ENCODE data around the gene FLT3LG.
"Not testable (repeated sequence)": the region's sequence is repeated elsewhere in the genome, so short reads cannot be mapped to it uniquely, and the experiment has no call there.

FLT3LG gene

DNA sequence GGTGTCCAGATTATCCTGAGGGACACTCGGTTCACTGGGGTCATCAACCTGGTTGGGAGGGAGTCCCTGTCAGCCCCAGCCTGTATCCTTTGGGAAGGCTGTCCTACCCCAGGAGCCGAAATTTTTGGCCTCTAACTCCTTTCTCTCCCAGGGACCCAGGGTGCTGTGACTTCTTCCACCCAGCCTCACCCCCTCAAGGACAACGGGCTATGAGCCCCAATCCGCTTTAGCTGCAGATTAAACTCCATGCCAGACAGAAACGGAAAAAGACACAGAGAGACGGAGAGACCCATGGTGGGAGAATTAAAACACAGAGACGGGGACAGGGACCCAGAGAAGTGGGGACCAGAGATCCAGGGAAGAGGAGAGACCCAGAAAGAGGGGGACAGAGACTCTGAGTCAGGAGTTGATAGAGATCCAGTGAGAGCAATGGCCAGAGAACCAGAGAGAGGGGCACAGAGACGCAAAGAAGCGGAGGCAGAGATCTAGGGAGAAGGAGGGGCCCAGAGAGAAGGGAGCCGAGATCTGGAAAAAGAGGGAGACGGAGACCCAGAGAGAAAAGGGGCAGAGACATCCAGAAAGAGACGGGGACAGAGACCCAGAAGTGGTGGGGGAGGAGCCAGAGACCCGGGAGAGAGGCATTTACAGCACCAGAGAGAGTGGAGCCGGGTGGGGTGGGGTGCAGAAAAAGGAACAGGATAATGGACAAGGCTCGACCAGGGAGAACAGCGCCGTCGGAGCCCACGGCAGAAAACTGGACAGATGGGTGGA, 33.4 kb upstream of the FLT3LG start:
- DNase-seq (ENCODE audit: insufficient read length, low spot score): no peak

DNA sequence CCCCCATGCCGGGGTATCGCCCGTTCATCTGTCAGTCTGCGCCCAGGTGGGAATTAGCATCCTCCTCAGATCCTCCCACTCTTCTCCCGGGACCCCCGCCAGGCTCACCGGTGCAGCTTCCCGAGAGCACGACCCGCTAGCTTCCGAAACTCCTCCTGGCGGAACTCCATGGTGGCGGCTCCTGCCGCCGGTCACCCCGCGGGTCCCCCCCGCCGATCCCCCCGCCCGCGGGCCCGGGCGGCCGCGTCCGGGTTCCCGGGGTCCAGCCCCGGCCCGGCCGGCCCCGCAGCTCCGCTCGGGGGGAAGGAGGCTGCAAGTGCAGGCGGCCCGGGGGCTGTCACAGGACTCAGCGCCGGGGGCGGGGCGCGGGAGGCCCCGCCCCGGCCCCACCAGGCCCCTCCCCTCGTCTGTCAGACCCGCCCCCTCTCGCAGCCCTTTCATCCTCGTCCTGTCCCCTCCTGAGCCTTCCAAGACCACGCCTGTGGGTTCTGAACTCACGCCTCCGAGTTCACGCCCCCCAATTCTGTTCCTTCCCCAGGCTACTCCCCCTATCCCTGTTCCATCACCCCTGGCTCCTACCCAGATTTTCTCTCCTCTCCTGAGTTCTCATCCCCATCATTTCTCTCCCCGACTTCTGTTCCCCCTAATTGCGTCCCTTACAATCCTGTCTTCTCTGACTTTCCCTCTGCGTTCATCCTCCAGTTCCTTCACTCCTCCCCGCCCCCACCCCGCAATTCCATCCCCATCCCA, 32.6 kb upstream of the FLT3LG start, which contains the start of gene SLC17A7:
SLC17A7 (minus strand) TSS at position 318 of the 750 bp plus-strand sequence; CDS start at position 170, 148 bp downstream.
- peak; percentile 43 for DNase-seq (ENCODE audit: insufficient read length, low spot score)
- FAIRE-seq: no peak

More for the DNA sequence above, 33.4 kb upstream of the FLT3LG start:
- no peak for FAIRE-seq

DNA sequence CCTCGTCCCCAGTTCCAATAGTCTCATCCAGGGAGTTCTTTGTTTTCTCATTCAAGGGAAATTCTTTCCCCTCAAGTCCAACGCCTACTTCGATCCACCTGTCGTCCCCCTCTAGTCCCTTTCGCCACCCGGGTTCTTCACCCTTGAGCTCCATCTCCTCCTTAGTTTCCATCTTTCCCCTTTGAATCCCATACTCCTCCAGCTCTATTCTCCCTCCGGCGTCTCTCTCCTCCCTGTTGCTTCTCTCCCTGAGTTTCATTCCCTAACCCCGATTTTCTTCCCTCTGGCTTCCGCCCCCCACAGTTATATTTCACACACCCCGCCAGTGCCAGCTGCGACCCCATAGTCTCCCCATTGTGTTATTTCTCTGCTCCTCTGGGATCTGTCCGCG, 32.1 kb upstream of the FLT3LG start:
- FAIRE-seq (no peak), DNase-seq (ENCODE audit: insufficient read length, low spot score) (no peak)

DNA sequence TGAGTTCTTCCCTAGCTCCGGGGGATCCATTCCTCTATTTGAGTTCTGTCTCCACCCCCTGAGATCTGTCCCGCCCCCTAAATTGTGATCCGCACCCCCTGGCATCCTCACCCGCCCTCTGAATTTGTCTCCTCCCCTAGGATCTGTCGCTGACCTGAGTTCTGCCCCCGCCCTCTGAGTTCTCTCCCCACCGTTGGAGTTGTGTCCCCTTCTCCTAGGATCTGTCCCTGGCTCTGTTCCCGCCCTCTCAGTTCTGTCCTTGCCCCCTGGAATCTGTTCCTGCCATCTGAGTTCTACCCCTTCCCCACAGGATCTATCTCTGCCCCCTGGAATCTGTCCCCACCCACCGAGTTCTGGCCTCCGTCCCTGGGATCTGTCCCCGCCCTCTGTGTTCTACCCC, 31.7 kb upstream of the FLT3LG start:
- DNase-seq (ENCODE audit: insufficient read length, low spot score): no peak
- FAIRE-seq: no peak

DNA sequence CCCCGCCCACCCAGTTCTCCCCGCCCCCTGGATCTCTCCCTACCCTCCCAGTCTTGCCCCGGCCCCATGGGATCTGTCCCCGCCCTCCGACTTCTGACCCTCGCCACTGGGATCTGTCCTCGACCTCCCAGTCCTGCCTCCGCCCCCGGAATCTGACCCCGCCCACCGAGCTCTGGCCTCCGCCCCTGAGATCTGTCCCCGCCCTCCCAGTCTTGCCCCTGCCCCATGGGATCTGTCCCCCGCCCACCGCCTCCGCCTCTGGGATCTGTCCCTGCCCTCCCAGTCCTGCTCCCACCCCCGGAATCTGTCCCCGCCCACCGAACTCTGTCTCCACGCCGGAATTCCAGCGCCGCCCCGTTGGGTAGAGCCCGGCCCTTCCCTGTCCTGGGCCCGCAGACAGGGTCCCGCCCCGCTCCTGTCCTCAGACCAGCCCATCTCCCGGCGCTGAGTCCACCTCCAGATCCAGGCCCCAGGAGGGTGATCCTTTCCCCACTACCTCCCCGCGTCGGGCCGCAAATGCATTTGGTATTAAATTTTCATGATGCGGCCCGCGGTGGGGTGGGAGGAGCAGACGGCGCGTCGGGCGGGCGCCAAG, 31.1 kb upstream of the FLT3LG start:
- peak; percentile 80 for FAIRE-seq
- DNase-seq (ENCODE audit: insufficient read length, low spot score): peak; percentile 85

DNA sequence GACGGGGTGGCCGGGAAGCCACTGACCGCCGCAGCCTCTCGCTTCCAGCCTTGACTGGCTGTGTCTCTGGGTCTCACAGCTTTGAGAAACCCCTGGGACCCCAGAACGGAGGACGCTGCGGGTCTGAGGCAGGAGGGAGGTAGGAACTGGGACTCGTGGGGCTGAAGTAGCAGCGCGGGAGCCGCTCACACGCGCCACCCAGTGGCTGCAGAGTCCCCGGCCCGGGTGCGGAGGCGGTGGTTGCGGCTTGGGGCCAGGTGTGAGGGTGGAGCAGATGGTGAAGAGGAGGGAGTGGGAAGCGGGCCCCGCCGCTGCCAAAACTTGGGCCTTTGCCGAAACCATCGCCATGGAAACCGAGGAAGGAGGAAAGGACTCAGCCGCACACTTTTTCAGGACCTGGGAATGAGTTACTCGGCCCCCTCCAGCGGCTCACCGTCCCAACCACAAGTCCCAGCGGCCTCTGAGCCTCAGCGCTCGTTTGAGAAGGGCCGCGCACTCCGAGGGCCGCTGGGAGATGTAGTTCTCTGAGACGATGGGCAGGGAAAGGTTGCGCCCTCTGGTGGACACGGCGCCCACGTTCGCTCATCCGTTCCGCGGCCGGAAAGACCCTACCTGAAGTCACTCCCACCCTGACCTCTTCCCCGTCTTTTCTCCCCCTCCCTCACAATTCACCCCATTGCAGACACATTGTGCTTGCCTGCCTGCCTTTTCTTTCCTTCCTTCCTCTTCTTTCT, 30.5 kb upstream of the FLT3LG start:
- peak; percentile 95 for FAIRE-seq
- peak; percentile 89 for DNase-seq (ENCODE audit: insufficient read length, low spot score)

DNA sequence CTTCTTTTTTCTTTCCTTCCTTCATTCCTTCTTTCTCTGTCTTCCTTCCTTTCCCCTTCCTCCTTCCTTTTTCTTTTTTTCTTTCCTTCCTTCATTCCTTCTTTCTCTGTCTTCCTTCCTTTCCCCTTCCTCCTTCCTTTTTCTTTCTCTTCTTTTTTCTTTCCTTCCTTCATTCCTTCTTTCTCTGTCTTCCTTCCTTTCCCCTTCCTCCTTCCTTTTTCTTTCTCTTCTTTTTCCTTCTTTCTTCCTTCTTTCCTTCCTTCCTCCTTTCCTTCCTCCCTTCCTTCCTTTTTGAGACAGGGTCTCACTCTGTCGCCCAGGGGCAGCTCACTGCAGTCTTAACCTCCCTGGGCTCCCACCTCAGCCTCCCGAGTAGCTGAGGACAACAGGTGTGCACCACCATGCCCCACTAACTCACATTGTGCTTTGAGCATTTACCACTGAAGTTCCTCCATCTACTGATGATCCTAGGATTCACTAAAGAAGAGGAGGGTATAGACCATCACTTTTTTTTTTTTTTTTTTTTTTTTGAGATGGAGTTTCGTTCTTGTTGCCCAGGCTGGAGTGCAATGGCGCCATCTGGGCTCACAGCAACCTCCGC, 29.8 kb upstream of the FLT3LG start:
- not testable (repeated sequence) for FAIRE-seq

DNA sequence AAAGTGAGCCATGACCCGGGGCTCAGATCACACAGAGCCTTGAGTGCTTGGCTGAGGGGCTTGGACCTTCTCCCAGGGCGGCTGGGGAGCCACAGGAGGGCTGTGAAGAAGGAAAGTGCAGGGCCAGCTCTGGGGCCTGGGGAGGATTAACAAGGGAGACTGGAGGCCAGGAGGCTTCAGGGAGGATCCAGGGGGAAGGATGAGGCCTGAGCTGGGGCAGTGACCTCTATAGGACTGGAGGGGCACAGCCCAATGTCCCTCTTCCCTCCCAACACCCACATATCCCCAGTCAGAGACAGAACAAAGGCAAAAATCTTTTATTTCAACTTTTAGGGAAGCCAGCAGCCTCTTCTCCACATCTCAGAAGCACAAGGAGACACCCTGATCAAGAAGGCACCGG, 28.0 kb upstream of the FLT3LG start:
- FAIRE-seq: no peak
- no peak for DNase-seq (ENCODE audit: insufficient read length, low spot score)

More for the DNA sequence above, 29.8 kb upstream of the FLT3LG start:
- not testable (repeated sequence) for DNase-seq (ENCODE audit: insufficient read length, low spot score)

DNA sequence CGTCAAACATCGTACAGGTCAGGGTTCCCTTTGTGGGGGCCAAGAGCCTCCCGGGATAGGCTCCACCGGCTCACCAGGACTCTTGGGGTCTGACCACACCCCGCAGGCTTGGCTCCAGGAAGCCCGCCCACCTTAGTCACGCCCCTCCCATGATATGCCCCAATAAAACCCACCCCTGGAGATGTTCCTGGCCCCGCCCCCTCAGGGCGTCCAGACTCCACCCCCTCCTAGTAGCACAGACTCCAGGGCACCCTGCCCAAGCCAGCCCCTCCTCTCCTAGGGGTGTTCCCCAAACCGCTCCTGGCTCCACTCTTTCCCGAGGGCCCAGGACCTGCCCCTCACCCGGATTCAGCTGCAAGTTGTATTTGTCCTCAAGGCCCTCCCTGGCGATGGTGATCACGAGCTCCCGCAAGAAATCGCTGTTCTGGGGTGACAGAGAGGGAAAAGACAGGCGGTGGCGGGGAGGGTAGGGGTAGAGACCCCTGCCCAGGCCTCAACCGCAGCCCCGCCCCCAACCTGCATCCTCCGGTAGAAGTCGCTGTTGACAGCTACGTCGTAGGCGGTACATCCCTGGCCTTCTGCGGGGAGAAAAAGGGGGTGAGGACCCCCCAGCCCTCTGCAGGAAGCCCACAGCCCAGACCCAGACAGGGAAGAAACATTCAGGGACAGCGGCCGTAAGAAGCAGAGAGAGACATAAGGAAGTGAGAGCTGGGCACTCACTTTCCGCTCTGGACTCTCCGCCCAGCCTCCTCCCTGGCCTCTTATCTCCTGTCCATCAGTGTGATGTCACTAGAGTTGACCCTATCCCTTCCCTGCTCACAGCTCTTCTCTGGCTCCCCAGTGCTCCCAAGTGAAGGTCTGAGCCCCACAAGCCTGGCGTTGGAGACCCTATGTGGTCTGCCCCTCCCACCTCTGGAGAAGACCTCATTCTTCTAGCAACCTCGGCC, 26.3 kb upstream of the FLT3LG start:
- DNase-seq (ENCODE audit: insufficient read length, low spot score) (no peak), FAIRE-seq (no peak)

DNA sequence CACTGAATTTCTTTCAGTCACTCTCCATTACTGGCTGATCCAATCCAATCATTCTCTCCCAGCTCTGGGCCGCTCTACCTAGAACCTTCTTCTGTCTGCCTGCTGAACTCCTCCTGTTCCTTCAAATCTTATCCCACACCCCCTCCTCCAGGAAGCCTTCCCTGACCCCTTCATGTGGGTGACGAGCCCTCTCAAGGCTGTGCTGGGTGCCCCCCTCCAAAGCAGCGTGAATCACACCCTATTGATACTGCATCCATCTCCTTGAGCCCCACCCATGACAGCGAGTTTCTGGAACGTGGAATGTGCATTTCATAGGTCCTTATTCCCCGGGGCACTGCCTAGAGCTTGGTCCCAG, 25.6 kb upstream of the FLT3LG start:
- FAIRE-seq (no peak), DNase-seq (ENCODE audit: insufficient read length, low spot score) (no peak)

DNA sequence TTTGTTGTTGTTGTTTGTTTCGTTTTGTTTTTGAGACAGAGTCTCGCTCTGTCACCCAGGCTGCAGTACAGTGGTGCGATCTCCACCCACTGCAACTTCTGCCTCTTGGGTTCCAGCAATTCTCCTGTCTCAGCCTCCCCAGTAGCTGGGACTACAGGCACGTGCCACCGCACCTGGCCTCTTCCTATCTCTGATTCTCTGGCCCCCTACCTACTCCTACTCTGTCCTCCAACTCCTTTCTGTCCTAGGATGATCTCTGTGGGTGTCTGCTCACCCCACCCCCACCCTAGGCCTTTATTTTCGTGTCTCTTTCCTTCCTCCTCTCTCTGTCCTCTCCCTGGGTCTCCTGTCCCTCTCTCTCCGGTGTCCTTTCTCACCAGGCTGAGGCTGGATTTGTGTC, 23.6 kb upstream of the FLT3LG start:
- no peak for DNase-seq (ENCODE audit: insufficient read length, low spot score)
- no peak for FAIRE-seq

DNA sequence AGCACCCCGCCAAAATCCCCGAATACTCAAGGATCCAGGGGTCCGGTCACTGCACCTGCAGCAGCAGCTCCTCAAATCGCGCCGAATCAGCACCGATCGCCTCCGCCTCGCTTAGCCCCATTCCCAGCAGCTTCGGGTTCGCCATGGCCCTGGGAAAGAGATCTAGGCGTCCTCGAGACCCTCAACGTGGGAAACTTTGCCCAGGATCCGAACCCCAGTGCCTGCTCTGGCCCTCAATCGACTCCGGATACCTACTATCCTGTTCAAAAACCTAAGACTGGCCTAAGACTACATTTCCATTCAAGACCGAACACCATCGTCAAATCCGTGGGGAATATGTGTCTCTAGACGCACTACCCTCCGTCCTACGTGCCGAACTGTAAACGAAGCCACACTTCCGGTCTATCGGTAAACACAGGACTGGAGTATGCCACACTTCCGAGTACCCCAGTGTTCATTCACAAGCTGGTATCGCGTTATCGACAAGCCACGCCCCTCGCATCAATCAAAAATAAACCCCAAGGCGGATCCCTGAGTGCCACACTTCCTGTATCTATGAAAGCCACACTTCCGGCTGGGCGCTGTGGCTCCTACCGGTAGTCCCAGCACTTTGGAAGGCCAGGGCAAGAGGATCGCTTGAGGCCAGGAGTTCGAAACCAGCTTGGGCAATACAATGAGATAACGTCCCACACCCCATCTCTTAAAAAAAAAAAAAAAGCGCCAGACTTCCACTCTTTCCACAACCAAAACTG, 22.4 kb upstream of the FLT3LG start, which contains the start of gene PIH1D1:
PIH1D1 (minus strand) TSS at position 385 of the 752 bp plus-strand sequence; CDS start at position 145, 240 bp downstream.
- DNase-seq (ENCODE audit: insufficient read length, low spot score): peak; percentile 97
- FAIRE-seq: peak; percentile 79

DNA sequence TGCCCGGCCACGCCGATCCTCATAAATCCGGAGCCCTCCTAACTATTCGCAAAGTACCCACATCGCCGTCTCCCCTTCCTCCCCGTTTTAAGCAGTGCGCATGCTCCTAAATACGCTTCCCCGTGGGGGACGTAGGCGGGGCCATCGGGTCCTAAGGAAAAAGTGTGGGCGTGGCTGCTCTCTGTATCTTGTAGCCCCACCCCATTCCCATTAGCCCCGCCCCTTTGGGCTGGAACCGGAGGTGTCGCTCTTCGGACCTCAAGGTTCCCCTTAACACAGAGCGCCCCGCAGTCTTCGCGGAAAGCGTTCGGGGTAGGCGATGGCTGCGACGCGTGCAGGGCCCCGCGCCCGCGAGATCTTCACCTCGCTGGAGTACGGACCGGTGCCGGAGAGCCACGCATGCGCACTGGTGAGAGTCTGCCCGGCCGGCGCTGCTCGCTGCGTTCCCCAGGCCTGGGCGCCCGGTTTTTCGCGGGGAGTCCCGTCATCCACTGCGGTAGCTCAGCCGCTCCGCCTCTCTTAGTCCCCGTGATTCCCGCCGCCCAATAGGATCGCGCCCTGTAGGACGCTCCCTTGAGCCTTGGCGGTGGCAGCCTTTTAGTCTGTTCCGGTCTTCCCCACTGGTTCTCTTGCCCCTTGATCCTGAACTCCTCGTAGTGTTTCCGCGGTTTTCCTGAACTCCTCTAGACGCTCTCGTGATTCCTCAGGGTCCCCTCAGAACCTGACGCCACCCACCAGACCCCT, 20.8 kb upstream of the FLT3LG start, which contains the start of gene ALDH16A1:
ALDH16A1 (plus strand) TSS at position 213 of the 744 bp plus-strand sequence; CDS start at position 320, 107 bp downstream.
- FAIRE-seq: peak; percentile 82

DNA sequence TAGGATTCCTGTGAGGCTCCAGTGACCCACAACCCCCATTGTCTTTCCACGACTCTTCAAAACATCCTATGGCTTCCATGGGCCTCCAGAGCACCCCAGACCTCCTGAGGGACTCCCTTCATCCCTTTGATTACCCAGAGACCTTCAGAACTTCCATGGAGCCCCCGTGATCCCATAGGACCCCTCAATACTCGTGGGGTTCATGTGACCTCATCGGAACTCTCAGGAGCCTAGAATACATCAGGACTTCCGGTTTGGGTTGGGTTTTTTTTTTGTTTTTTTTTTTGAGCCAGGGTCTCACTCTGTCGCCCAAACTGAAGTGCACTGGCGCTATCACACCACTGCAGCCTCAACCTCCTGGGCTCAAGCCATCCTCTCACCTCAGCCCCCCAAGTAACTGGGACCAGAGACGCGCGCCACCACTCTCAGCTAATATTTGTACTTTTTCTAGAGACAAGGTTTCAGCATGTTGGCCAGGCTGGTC, 20.2 kb upstream of the FLT3LG start:
- DNase-seq (ENCODE audit: insufficient read length, low spot score): no peak

More for the DNA sequence above, 20.8 kb upstream of the FLT3LG start, which contains the start of gene ALDH16A1:
- DNase-seq (ENCODE audit: insufficient read length, low spot score): peak; percentile 94

DNA sequence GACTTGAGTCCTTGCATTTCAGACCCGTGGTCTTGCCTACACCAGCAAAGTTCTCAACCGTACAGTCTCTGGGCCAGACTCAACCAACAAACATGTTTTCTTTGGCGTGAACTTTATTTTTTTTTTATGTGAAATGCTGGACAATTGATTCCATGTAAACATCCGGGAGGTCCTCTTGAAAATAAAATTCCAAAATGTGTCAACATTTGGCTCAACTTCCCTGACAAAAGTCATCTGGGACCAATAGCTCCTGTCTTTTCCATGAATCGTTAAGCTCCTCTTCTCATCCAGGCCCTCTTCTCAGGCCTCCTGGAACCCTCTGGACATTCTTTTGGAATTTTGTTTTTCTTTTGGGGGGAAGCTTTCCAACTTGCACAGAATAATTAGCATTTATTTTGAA, 18.2 kb upstream of the FLT3LG start:
- DNase-seq (ENCODE audit: insufficient read length, low spot score) (no peak), FAIRE-seq (no peak)

More for the DNA sequence above, 20.2 kb upstream of the FLT3LG start:
- no peak for FAIRE-seq

DNA sequence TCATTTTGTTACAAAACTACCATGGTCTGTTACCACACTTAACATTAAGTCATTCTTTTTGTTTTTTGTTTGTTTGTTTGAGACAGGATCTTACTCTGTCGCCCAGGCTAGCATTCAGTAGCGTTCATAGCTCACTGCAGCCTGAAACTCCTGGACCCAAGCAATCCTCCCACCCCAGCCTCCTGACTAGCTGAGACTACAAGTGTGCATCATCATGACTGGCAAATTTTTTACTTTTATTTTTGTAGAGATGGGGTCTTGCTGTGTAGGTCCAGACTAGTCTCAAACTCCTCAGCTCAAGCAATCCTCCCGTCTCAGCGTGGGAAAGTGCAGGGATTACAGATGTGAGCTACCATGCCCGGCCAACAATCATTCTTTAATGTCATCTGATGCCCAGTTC, 17.7 kb upstream of the FLT3LG start:
- FAIRE-seq: no peak
- no peak for DNase-seq (ENCODE audit: insufficient read length, low spot score)

DNA sequence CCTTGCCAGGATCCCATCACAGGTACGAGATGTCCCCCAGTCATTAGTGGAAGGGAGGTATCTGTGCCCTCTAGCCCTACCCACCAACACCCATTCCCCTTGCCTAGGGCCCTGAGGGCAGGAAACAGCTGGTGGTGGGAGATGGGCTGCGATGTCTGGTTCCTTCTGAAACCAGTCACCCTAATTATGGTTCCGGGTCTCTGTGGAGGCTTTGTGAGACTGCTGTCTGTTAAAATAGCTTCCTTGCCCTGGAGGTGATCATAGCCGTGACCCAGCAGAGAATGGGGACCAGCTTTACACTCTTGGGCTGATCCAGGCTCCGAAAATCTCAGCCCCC, 15.5 kb upstream of the FLT3LG start:
- DNase-seq (ENCODE audit: insufficient read length, low spot score): no peak
- FAIRE-seq: no peak

DNA sequence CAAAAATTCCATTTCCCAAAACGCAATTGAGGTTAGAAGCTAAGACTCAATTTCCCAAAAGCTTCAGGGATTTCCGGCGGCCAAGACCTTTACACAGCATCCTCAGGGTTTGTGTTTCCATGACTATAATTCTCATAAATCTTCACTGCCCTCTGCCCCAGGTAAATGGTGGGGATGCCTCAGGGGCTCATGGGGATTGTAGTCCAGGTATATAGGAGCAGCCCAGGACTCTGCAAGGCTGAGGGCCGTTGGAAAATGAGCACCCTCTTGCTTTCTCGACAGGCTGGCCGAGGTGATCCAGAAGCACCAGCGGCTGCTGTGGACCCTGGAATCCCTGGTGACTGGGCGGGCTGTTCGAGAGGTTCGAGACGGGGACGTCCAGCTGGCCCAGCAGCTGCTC, 14.6 kb upstream of the FLT3LG start:
- FAIRE-seq: no peak

More for the DNA sequence above, 14.6 kb upstream of the FLT3LG start:
- no peak for DNase-seq (ENCODE audit: insufficient read length, low spot score)
